ENCODE results near the gene CTPS1.

GRCh38 chr1:41046347-41046775 lies 66.9 kb downstream of the CTPS1 start:
- no peak for TF ChIP-seq POLR2A (IDR thresholded peaks at IDR 0.05; ENCODE audit: borderline replicate concordance, extremely low read depth, insufficient read depth, insufficient read length)
- TF ChIP-seq REST (IDR thresholded peaks at IDR 0.05; ENCODE audit: low read depth) = no peak
